Neural cell (in vitro differentiated cells): ENCODE data around the gene SPINDOC.

Source experiments
- CTCF ChIP-seq: fragments of 450-650 bp; IDR thresholded peaks from 2 replicates; pipeline ENCODE4 v1.5.1; 2014; ENCODE audit warnings: antibody characterized with exemption, mild to moderate bottlenecking, moderate library complexity; ENCODE audit not compliant: poor library complexity, severe bottlenecking
- RAD21 ChIP-seq: fragments of 450-650 bp; conservative IDR thresholded peaks from 2 replicates; pipeline ENCODE4 v1.6.1; 2014; ENCODE audit warnings: antibody characterized with exemption, mild to moderate bottlenecking, moderate library complexity
- REST ChIP-seq: IDR thresholded peaks from 2 replicates; pipeline ENCODE4 v1.6.1; 2012; ENCODE audit warnings: borderline replicate concordance

GRCh38 chr11:63818609-63819008 lies 5.4 kb downstream of the SPINDOC start:
- TF ChIP-seq RAD21, result no peak
- TF ChIP-seq REST, result no peak
- TF ChIP-seq CTCF, result no peak
